Stimulated activated CD4-positive, alpha-beta T cell treated with anti-CD3 and anti-CD28 coated beads, TNF-alpha, amount 100 ng/mL, for 24 hours (primary cell): Measurements from ENCODE around the gene PHLDB2.

Source experiments
- DNase-seq, 3 experiments: peaks; one replicate each; pipeline ENCODE4 v3.0.0-alpha.2; 2020; ENCODE audit warnings: low read depth in 3 of 3

The PHLDB2 gene

GRCh38 chr3:111961461-111962164, 102.5 kb downstream of the PHLDB2 start:
- no peak for DNase-seq

GRCh38 chr3:111963424-111963823, 104.4 kb downstream of the PHLDB2 start:
- DNase-seq, result no peak

- no peak for DNase-seq
These were observed 106.4 kb downstream of the PHLDB2 start for GRCh38 chr3:111965484-111965883.

- DNase-seq, result no peak
These were observed 108.0 kb downstream of the PHLDB2 start for GRCh38 chr3:111967068-111967467.

GRCh38 chr3:111967651-111968274, 108.7 kb downstream of the PHLDB2 start:
- DNase-seq, result peak; percentile 67 to 78 (median 73)

- no peak for DNase-seq
These were observed 109.4 kb downstream of the PHLDB2 start for GRCh38 chr3:111968319-111969054.

- DNase-seq, result no peak
These were observed 111.3 kb downstream of the PHLDB2 start for GRCh38 chr3:111970376-111970775.

GRCh38 chr3:111971533-111972130, 112.6 kb downstream of the PHLDB2 start:
- DNase-seq, result no peak

GRCh38 chr3:111972891-111973290, 113.8 kb downstream of the PHLDB2 start:
- no peak for DNase-seq

- no peak for DNase-seq
These were observed 116.1 kb downstream of the PHLDB2 start for GRCh38 chr3:111975131-111975530.

- DNase-seq, result no peak
These were observed 117.2 kb downstream of the PHLDB2 start for GRCh38 chr3:111976254-111976653.

GRCh38 chr3:111978583-111979433, 119.7 kb downstream of the PHLDB2 start, which contains the start of gene ABHD10:
TSS of gene ABHD10 (plus strand) at chr3:111979026. CDS start at chr3:111979062, 36 bp downstream.
- DNase-seq, result peak; percentile 94 to 97 (median 96)

- DNase-seq, result no peak
These were observed 120.5 kb downstream of the PHLDB2 start for GRCh38 chr3:111979434-111980038.

GRCh38 chr3:111980716-111981456, 121.8 kb downstream of the PHLDB2 start:
- no peak for DNase-seq

- no peak for DNase-seq
These were observed 122.3 kb downstream of the PHLDB2 start for GRCh38 chr3:111981457-111981763.

GRCh38 chr3:111984636-111985298, 125.7 kb downstream of the PHLDB2 start:
- DNase-seq, result no peak

GRCh38 chr3:111986800-111987199, 127.7 kb downstream of the PHLDB2 start:
- no peak for DNase-seq

- DNase-seq, result no peak
These were observed 130.1 kb downstream of the PHLDB2 start for GRCh38 chr3:111989061-111989678.

- no peak for DNase-seq
These were observed 134.0 kb downstream of the PHLDB2 start for GRCh38 chr3:111993038-111993437.
